ENCODE data around the gene AMPD3. TPM values are rescaled to one million over a fixed set of nuclear protein-coding genes. Genes with fewer than 3 reads are reported as not detected.

The AMPD3 gene
- total RNA-seq (10 to 100 TPM; 12.8 to 13.0 TPM), polyA plus RNA-seq (ENCODE audit: insufficient read length in 2 of 2) (10 to 100 TPM; 14.3 to 19.0 TPM)
- long read RNA-seq, donor 1, result 0 reads
- long read RNA-seq, donor 2, result 0 reads
- long read RNA-seq, donor 3, partial matches to known transcripts, result 0 of 13 reads
- long read RNA-seq, donor 3, other reads (novel, unspliced or antisense), result 13 of 13 reads
- long read RNA-seq, donor 4, partial matches to known transcripts, result 0 of 2 reads
- long read RNA-seq, donor 4, other reads (novel, unspliced or antisense), result 0 of 2 reads

GRCh38 chr11:10454878-10455631, at the start of gene AMPD3:
AMPD3 (plus strand) TSS chr11:10455264; CDS start chr11:10461520, 6,256 bp downstream.
- Histone ChIP-seq H3K27ac (ENCODE audit: low read depth, low read length) (no peak within 1 kb of the TSS), H3K9me3 (ENCODE audit: control insufficient read depth, insufficient read depth, low read length) (no peaks in the 10 kb centered on the region), H3K36me3 (ENCODE audit: control insufficient read depth, insufficient read depth, low read length) (no peaks in the 10 kb centered on the region), H3K4me3 (ENCODE audit: low read depth, low read length) (peak within 1 kb of the TSS; percentile 17), H3K4me1 (ENCODE audit: control insufficient read depth, insufficient read depth, low read length) (peaks cover 34% of the 10 kb centered on the region), H3K27me3 (ENCODE audit: control insufficient read depth, insufficient read depth, low read length) (peaks cover 14% of the 10 kb centered on the region)
- WGBS (ENCODE audit: insufficient coverage), result 50% methylated on average over 10 of the region's 11 CpGs
- DNase-seq (ENCODE audit: low read depth in 4 of 6, low spot score in 6 of 6), result peak in 2 of 6 donors; percentile 47 to 50

GRCh38 chr11:10405865-10406592, 49.0 kb upstream of the AMPD3 start:
- no peaks in the 10 kb centered on the region for H3K4me1 ChIP-seq (ENCODE audit: control insufficient read depth, insufficient read depth, low read length)
- H3K27ac ChIP-seq (ENCODE audit: low read depth, low read length), result no peak overlapping the region
- H3K27me3 ChIP-seq (ENCODE audit: control insufficient read depth, insufficient read depth, low read length), result no peaks in the 10 kb centered on the region
- H3K36me3 ChIP-seq (ENCODE audit: control insufficient read depth, insufficient read depth, low read length), result no peaks in the 10 kb centered on the region
- peak in 5 of 6 donors; percentile 47 to 94 (median 54) for DNase-seq (ENCODE audit: low read depth in 4 of 6, low spot score in 6 of 6)
- H3K4me3 ChIP-seq (ENCODE audit: low read depth, low read length), result no peak overlapping the region
- H3K9me3 ChIP-seq (ENCODE audit: control insufficient read depth, insufficient read depth, low read length), result no peaks in the 10 kb centered on the region
- 42% methylated on average over 2 of the region's 6 CpGs for WGBS (ENCODE audit: insufficient coverage)

- H3K27ac ChIP-seq (ENCODE audit: low read depth, low read length), result no peak overlapping the region
- no peaks in the 10 kb centered on the region for H3K27me3 ChIP-seq (ENCODE audit: control insufficient read depth, insufficient read depth, low read length)
- no peaks in the 10 kb centered on the region for H3K36me3 ChIP-seq (ENCODE audit: control insufficient read depth, insufficient read depth, low read length)
- no peaks in the 10 kb centered on the region for H3K9me3 ChIP-seq (ENCODE audit: control insufficient read depth, insufficient read depth, low read length)
- no peaks in the 10 kb centered on the region for H3K4me1 ChIP-seq (ENCODE audit: control insufficient read depth, insufficient read depth, low read length)
- DNase-seq (ENCODE audit: low read depth in 4 of 6, low spot score in 6 of 6), result peak in 1 of 6 donors; percentile 46
- WGBS (ENCODE audit: insufficient coverage), result 100% methylated on average over 1 of the region's 3 CpGs
- no peak overlapping the region for H3K4me3 ChIP-seq (ENCODE audit: low read depth, low read length)
Observed at GRCh38 chr11:10407055-10407454, 48.0 kb upstream of the AMPD3 start.

- Histone ChIP-seq H3K27ac (ENCODE audit: low read depth, low read length) (no peak overlapping the region), H3K27me3 (ENCODE audit: control insufficient read depth, insufficient read depth, low read length) (no peaks in the 10 kb centered on the region), H3K4me3 (ENCODE audit: low read depth, low read length) (no peak overlapping the region), H3K4me1 (ENCODE audit: control insufficient read depth, insufficient read depth, low read length) (no peaks in the 10 kb centered on the region), H3K9me3 (ENCODE audit: control insufficient read depth, insufficient read depth, low read length) (no peaks in the 10 kb centered on the region), H3K36me3 (ENCODE audit: control insufficient read depth, insufficient read depth, low read length) (no peaks in the 10 kb centered on the region)
- DNase-seq (ENCODE audit: low read depth in 4 of 6, low spot score in 6 of 6), result peak in 1 of 6 donors; percentile 84
- WGBS (ENCODE audit: insufficient coverage), result 92% methylated on average over 12 of the region's 13 CpGs
Observed at GRCh38 chr11:10407749-10408685, 47.0 kb upstream of the AMPD3 start.

- Histone ChIP-seq H3K27ac (ENCODE audit: low read depth, low read length) (no peak overlapping the region), H3K27me3 (ENCODE audit: control insufficient read depth, insufficient read depth, low read length) (no peaks in the 10 kb centered on the region), H3K36me3 (ENCODE audit: control insufficient read depth, insufficient read depth, low read length) (no peaks in the 10 kb centered on the region), H3K4me1 (ENCODE audit: control insufficient read depth, insufficient read depth, low read length) (no peaks in the 10 kb centered on the region), H3K4me3 (ENCODE audit: low read depth, low read length) (no peak overlapping the region), H3K9me3 (ENCODE audit: control insufficient read depth, insufficient read depth, low read length) (no peaks in the 10 kb centered on the region)
- 78% methylated on average over 3 of the region's 3 CpGs for WGBS (ENCODE audit: insufficient coverage)
- no peak for DNase-seq (ENCODE audit: low read depth in 4 of 6, low spot score in 6 of 6)
Observed at GRCh38 chr11:10409207-10409661, 45.8 kb upstream of the AMPD3 start.

- 100% methylated on average over 3 of the region's 8 CpGs for WGBS (ENCODE audit: insufficient coverage)
- H3K36me3 ChIP-seq (ENCODE audit: control insufficient read depth, insufficient read depth, low read length), result no peaks in the 10 kb centered on the region
- no peak overlapping the region for H3K4me3 ChIP-seq (ENCODE audit: low read depth, low read length)
- no peaks in the 10 kb centered on the region for H3K27me3 ChIP-seq (ENCODE audit: control insufficient read depth, insufficient read depth, low read length)
- H3K9me3 ChIP-seq (ENCODE audit: control insufficient read depth, insufficient read depth, low read length), result no peaks in the 10 kb centered on the region
- DNase-seq (ENCODE audit: low read depth in 4 of 6, low spot score in 6 of 6), result no peak
- H3K27ac ChIP-seq (ENCODE audit: low read depth, low read length), result no peak overlapping the region
- no peaks in the 10 kb centered on the region for H3K4me1 ChIP-seq (ENCODE audit: control insufficient read depth, insufficient read depth, low read length)
Observed at GRCh38 chr11:10410106-10410843, 44.8 kb upstream of the AMPD3 start.

GRCh38 chr11:10410844-10411200, 44.2 kb upstream of the AMPD3 start:
- Histone ChIP-seq H3K27ac (ENCODE audit: low read depth, low read length) (no peak overlapping the region), H3K9me3 (ENCODE audit: control insufficient read depth, insufficient read depth, low read length) (no peaks in the 10 kb centered on the region), H3K27me3 (ENCODE audit: control insufficient read depth, insufficient read depth, low read length) (no peaks in the 10 kb centered on the region), H3K4me3 (ENCODE audit: low read depth, low read length) (no peak overlapping the region), H3K4me1 (ENCODE audit: control insufficient read depth, insufficient read depth, low read length) (no peaks in the 10 kb centered on the region), H3K36me3 (ENCODE audit: control insufficient read depth, insufficient read depth, low read length) (no peaks in the 10 kb centered on the region)
- DNase-seq (ENCODE audit: low read depth in 4 of 6, low spot score in 6 of 6), result no peak
- WGBS (ENCODE audit: insufficient coverage), result 94% methylated on average over 2 of the region's 2 CpGs

GRCh38 chr11:10412266-10412665, 42.8 kb upstream of the AMPD3 start:
- no peak for DNase-seq (ENCODE audit: low read depth in 4 of 6, low spot score in 6 of 6)
- Histone ChIP-seq H3K4me3 (ENCODE audit: low read depth, low read length) (no peak overlapping the region), H3K27ac (ENCODE audit: low read depth, low read length) (no peak overlapping the region), H3K27me3 (ENCODE audit: control insufficient read depth, insufficient read depth, low read length) (no peaks in the 10 kb centered on the region), H3K4me1 (ENCODE audit: control insufficient read depth, insufficient read depth, low read length) (no peaks in the 10 kb centered on the region), H3K9me3 (ENCODE audit: control insufficient read depth, insufficient read depth, low read length) (no peaks in the 10 kb centered on the region), H3K36me3 (ENCODE audit: control insufficient read depth, insufficient read depth, low read length) (no peaks in the 10 kb centered on the region)
- 100% methylated on average over 2 of the region's 3 CpGs for WGBS (ENCODE audit: insufficient coverage)
